Panc1 (cell line): ENCODE results near the gene CEP85L.
"Not testable (repeated sequence)": the region's sequence is repeated elsewhere in the genome, so short reads cannot be mapped to it uniquely, and the experiment has no call there.

Experiments used
- POLR2AphosphoS5 ChIP-seq: IDR thresholded peaks from 2 replicates; pipeline ENCODE4 v1.6.1; 2012; ENCODE audit warnings: mild to moderate bottlenecking, low read depth, low read length, moderate library complexity
- REST ChIP-seq, 2 experiments: IDR thresholded peaks; 2 replicates each; pipeline ENCODE4 v1.6.1; 2011 to 2012; ENCODE audit warnings: low read depth in 2 of 2, control low read depth in 1 of 2, low read length in 1 of 2, mild to moderate bottlenecking in 1 of 2, moderate library complexity in 1 of 2; ENCODE audit not compliant: insufficient read depth in 1 of 2
- SIN3A ChIP-seq: IDR thresholded peaks from 2 replicates; pipeline ENCODE4 v1.6.1; 2012; ENCODE audit warnings: low read depth, mild to moderate bottlenecking, low read length, moderate library complexity, borderline replicate concordance; ENCODE audit not compliant: insufficient read depth
- TF ChIP-seq, protein P1 (sequence below): fragments of 450-650 bp; IDR thresholded peaks from 2 replicates; pipeline ENCODE4 v1.5.1; 2017; ENCODE audit warnings: mild to moderate bottlenecking

GRCh38 chr6:118421312-118421711 is 230.1 kb downstream of the CEP85L start:
- TF ChIP-seq POLR2AphosphoS5; REST (IDR thresholded peaks at IDR 0.05; ENCODE audit: insufficient read depth in 1 of 2, low read depth in 2 of 2, low read length in 1 of 2); SIN3A: not testable (repeated sequence)
- TF ChIP-seq, protein P1, sequence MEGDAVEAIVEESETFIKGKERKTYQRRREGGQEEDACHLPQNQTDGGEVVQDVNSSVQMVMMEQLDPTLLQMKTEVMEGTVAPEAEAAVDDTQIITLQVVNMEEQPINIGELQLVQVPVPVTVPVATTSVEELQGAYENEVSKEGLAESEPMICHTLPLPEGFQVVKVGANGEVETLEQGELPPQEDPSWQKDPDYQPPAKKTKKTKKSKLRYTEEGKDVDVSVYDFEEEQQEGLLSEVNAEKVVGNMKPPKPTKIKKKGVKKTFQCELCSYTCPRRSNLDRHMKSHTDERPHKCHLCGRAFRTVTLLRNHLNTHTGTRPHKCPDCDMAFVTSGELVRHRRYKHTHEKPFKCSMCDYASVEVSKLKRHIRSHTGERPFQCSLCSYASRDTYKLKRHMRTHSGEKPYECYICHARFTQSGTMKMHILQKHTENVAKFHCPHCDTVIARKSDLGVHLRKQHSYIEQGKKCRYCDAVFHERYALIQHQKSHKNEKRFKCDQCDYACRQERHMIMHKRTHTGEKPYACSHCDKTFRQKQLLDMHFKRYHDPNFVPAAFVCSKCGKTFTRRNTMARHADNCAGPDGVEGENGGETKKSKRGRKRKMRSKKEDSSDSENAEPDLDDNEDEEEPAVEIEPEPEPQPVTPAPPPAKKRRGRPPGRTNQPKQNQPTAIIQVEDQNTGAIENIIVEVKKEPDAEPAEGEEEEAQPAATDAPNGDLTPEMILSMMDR: not testable (repeated sequence)
